ENCODE data around the gene P2RX2. TPM values are rescaled to one million over a fixed set of nuclear protein-coding genes. Genes with fewer than 3 reads are reported as not detected.

P2RX2 gene
- total and polyA plus RNA-seq, 3 donors from 2014 or later, result 2.2 to 3.0 (median 2.7) TPM

DNA sequence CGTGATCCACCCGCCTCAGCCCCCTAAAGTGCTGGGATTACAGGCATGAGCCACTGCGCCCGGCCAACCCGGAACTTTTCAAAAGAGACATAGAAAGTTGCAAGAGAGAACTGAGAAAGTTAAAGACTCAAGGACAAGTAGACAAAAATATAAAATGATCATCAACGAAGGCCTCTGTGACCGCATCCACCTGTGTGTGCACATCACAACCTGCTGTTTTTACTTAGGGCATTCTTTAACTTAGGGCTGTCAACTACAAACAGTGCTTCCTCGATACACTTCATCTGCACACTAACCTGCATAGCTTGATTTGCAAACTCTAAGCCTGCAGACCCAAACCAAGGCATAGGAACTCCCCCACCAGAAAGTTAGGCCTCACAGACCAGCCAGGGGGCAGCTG lies 14.8 kb downstream of the P2RX2 start:
- intact Hi-C loops (cut with DNase I; ENCODE audit: low total_unique reads), result no loop called here
- H3K36me3 ChIP-seq (ENCODE audit: low read depth, missing control alignments), result no peaks in the 10 kb centered on the region
- no peak for TF ChIP-seq POLR2A (IDR thresholded peaks at IDR 0.05)
- TF ChIP-seq, protein P1, sequence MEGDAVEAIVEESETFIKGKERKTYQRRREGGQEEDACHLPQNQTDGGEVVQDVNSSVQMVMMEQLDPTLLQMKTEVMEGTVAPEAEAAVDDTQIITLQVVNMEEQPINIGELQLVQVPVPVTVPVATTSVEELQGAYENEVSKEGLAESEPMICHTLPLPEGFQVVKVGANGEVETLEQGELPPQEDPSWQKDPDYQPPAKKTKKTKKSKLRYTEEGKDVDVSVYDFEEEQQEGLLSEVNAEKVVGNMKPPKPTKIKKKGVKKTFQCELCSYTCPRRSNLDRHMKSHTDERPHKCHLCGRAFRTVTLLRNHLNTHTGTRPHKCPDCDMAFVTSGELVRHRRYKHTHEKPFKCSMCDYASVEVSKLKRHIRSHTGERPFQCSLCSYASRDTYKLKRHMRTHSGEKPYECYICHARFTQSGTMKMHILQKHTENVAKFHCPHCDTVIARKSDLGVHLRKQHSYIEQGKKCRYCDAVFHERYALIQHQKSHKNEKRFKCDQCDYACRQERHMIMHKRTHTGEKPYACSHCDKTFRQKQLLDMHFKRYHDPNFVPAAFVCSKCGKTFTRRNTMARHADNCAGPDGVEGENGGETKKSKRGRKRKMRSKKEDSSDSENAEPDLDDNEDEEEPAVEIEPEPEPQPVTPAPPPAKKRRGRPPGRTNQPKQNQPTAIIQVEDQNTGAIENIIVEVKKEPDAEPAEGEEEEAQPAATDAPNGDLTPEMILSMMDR (IDR thresholded peaks at IDR 0.05), result no peak

GRCh38 chr12:132633901-132634300 lies 15.3 kb downstream of the P2RX2 start:
- Histone ChIP-seq H3K9me3 (no peaks in the 10 kb centered on the region), H3K27me3 (no peaks in the 10 kb centered on the region), H3K36me3 (ENCODE audit: low read depth, missing control alignments) (no peaks in the 10 kb centered on the region), H3K4me1 (no peaks in the 10 kb centered on the region), H3K27ac (no peak overlapping the region), H3K4me3 (no peak overlapping the region)
- DNase-seq, result no peak
- TF ChIP-seq, protein P1 (IDR thresholded peaks at IDR 0.05), result no peak
- TF ChIP-seq POLR2A (IDR thresholded peaks at IDR 0.05), result no peak
- intact Hi-C loops (cut with DNase I; ENCODE audit: low total_unique reads), result no loop called here
- WGBS, 2 donors, result 87 to 91% methylated on average over 6 to 10 of the region's 10 CpGs

More for the DNA sequence above, 14.8 kb downstream of the P2RX2 start:
- Histone ChIP-seq H3K27ac (no peak overlapping the region), H3K4me1 (no peaks in the 10 kb centered on the region), H3K27me3 (no peaks in the 10 kb centered on the region), H3K9me3 (no peaks in the 10 kb centered on the region), H3K4me3 (no peak overlapping the region)
- WGBS, 2 donors, result 95% methylated on average over 8 of the region's 8 CpGs
- DNase-seq, result no peak

DNA sequence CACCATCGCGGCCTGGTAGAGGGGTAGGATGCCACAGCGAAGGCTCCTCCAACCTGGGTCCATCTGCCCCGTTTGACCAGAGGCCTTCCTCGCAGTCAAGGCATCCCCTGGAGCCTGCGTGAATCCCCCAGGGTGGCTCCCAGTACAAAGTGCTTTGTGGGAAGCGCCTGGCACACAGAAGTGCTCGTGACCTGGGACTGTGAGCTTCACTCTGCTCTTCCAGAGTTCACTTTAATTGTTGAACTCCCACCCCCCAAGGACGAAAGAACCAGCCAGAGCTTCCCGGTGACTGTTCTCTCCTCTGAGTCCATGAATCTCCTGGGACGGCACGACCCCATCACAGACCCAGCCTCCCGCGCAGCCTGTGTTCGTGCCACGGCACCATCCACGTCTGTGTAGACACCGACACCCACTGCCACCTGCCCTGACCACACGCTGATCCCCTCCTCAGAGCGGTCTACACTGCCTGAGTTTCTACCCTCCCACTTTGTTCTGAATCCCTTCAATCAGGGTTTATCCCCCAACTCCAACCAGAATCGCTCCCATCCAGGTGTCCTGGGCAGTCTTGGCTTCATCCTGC lies 15.9 kb downstream of the P2RX2 start:
- Histone ChIP-seq H3K27me3 (no peaks in the 10 kb centered on the region), H3K4me3 (no peak overlapping the region), H3K9me3 (no peaks in the 10 kb centered on the region), H3K4me1 (no peaks in the 10 kb centered on the region), H3K36me3 (ENCODE audit: low read depth, missing control alignments) (no peaks in the 10 kb centered on the region), H3K27ac (no peak overlapping the region)
- 95 to 98% methylated on average over 21 of the region's 21 CpGs for WGBS, 2 donors
- no peak for TF ChIP-seq POLR2A (IDR thresholded peaks at IDR 0.05)
- TF ChIP-seq, protein P1 (IDR thresholded peaks at IDR 0.05), result no peak
- intact Hi-C loops (cut with DNase I; ENCODE audit: low total_unique reads), result no loop called here
- DNase-seq, result no peak

- Histone ChIP-seq H3K27me3 (no peaks in the 10 kb centered on the region), H3K27ac (no peak overlapping the region), H3K36me3 (ENCODE audit: low read depth, missing control alignments) (no peaks in the 10 kb centered on the region), H3K4me1 (no peaks in the 10 kb centered on the region), H3K9me3 (no peaks in the 10 kb centered on the region), H3K4me3 (no peak overlapping the region)
- TF ChIP-seq, protein P1 (IDR thresholded peaks at IDR 0.05), result no peak
- TF ChIP-seq POLR2A (IDR thresholded peaks at IDR 0.05), result no peak
- WGBS, 2 donors, result 89 to 90% methylated on average over 27 to 29 of the region's 29 CpGs
- DNase-seq, result no peak
- intact Hi-C loops (cut with DNase I; ENCODE audit: low total_unique reads), result no loop called here
Measured at GRCh38 chr12:132635076-132635955, 16.7 kb downstream of the P2RX2 start.
